NCI-H1105 (cell line): ENCODE measurements around the gene SUPT5H.

Experiments used
- DNase-seq: peaks from one replicate; lab custom pipeline; 2025; lab: John Stamatoyannopoulos, UW

Gene SUPT5H

DNA sequence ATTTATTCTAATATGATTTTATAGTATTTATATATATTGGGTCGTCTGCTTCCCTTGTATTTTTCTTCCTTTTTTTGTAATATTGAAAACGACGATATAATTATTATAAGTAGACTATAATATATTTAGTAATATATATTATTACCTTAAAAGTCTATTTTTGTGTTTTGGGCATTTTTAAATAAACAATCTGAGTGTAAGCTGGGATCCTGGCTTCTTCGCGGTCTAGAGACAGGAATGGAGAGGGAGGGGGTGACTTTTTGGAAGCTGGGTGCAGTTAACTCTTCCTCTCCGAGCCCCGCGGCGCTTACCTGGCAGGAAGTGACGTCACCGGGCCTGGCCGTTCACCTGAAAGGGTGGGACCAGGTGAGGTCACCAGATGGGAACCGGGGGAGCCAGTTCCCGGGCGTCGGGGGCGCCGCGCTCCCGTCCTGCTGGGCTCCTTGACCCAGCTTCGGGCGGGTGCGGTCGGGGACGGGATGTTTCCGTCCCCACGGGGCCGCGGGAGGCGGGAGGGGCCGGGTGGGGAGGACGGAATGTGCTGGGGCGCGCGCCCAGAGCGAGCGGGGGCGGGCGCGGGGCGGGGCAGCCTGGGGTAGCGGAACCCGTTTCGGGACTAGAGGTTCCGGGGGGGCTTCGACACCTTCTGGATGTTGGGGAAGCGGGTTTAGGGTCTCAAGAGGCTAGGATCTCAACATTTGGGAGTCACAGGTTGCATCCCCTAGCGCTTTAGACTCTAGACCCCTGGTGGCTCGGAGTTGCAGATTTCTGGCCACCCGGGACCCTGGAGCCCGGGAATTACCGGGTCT lies 36.0 kb upstream of the SUPT5H start:
- peak; percentile 98 for DNase-seq

DNA sequence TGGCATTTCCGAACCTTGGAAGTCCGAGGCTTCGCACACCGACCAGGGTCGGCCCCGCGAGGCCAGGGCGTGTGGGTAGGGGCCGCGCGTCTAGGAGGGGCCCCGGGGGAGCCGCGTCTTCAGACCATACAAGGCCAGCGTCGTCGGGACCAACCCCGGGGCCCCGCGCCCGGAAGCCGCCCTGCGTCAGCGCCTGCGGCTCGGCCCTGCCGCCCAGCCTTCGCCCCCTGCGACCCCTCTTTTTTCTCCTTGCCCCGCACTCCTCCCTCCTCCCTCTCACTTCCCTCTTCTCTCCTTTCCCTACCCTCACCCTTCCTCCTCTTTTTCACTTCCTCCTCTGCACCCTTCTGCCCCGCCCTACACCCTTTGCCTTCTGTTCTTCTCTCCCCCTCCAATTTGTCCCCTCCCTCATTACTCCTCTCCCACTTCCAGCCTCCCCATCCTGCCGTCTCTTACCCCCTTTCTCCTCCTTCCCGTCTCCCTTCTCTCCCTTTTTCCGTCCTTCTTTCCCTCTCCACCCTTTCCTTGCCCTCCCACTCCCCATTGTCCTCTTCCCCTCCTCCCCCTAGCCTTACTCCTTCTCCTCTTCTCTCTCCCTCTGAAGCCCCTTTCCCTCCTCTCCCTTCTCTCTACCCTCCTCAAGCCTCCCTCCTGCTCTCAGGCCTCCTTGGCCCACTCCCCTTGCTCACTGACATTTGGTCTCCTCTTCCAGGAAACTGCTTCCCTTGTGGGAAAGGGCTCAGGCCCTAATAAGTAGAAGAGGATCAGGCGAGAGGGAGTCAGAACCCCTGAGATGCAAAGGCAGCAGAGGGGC lies 35.2 kb upstream of the SUPT5H start:
- DNase-seq, result peak; percentile 28

DNA sequence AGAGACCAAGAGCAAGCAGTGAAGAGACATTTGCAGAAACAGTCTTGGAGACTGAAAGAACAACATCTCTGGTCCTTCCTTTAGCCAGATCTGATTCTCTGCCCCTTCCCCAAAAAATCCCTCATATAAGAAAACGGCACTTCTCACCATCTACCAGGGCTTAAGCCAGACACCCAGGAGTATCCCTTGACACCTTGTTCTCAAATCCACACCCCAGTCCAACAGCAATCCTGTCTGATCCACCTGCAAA lies 34.6 kb upstream of the SUPT5H start:
- no peak for DNase-seq

GRCh38 chr19:39411081-39411831 lies 34.1 kb upstream of the SUPT5H start:
- DNase-seq, result no peak

DNA sequence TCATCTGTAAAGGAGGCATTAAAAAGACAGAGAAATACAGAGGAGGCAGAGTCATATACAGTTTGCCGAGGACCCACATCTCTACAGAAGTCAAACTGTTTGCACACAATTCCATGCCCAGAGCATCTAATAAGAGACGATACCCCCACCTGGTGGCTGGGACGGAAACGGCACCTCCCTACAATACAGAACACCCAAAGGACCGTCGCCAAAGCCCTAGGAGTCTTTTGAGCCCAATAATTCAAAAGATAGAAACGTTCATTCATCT lies 33.6 kb upstream of the SUPT5H start:
- peak; percentile 84 for DNase-seq

GRCh38 chr19:39412100-39412866 lies 33.1 kb upstream of the SUPT5H start, which contains the start of gene PLEKHG2:
Gene PLEKHG2 (plus strand): TSS chr19:39412669. CDS start chr19:39414087, 1,418 bp downstream.
- DNase-seq, result peak; percentile 98

- DNase-seq, result no peak
These were observed 32.5 kb upstream of the SUPT5H start for GRCh38 chr19:39412867-39413271.

DNA sequence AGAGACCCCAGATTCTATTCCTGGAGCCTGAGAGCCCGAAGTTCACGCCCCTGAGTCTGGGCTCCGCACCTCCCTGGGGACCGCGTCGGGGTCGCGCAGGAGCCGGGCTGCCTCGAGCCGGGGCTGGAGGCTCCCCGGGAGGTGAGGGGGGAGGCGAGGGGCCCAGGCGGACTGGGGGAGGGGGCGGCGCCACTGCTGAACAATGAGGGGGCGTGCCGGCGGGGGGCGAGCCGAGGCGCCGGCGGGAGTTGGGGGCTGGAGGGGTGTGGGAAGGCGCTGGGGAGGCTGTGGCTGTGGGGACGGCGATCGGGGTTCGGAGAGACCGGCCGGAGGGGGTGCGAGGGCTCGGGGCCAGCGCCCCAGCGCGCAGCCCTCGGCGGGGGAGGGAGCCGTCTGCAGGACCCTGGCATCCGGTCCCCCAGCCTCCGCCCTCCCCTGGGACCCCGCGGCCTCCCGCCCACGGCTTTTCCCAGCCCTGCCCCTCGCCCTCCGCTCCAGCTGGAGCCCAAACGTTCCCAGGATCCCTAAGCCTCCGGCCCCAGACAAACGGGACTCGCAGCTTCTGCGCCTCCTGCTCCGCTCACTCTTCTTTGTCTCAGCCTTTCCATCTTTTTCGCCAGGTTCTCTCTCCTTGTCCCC lies 32.0 kb upstream of the SUPT5H start:
- peak; percentile 43 for DNase-seq

- DNase-seq, result no peak
These were observed 31.3 kb upstream of the SUPT5H start for GRCh38 chr19:39413911-39414608.

GRCh38 chr19:39415111-39416046 lies 30.0 kb upstream of the SUPT5H start:
- no peak for DNase-seq

GRCh38 chr19:39416152-39417120 lies 28.9 kb upstream of the SUPT5H start:
- DNase-seq, result no peak

DNA sequence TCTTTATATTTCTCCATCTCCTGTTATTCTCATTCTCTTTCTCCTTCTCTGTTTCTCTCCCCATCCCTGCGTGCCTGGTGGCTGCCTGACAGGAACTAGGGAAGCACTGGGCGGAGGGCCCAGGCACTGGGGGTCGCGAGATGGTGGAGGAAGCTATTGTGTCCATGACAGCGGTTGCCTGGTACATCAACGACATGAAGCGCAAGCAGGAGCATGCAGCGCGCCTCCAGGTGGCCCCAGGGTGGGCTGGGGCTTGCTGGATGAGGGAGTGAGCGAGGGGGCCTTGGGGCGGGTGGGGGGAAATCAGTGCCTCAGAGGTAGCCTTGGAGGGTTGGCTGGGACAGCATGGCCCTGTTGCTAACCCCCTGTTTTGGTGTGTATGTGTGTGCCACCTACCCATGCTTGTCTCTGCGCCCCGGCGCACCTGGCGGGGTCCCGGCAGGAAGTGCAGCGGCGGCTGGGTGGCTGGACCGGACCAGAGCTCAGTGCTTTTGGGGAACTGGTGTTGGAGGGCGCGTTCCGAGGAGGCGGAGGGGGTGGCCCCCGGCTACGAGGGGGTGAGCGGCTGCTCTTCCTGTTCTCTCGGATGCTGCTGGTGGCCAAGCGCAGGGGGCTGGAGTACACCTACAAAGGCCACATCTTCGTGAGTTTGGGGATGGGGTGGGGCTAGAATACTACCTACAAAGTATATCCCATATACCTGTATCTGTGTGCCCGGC lies 27.8 kb upstream of the SUPT5H start:
- DNase-seq, result no peak

GRCh38 chr19:39419003-39419402 lies 26.4 kb upstream of the SUPT5H start:
- no peak for DNase-seq

DNA sequence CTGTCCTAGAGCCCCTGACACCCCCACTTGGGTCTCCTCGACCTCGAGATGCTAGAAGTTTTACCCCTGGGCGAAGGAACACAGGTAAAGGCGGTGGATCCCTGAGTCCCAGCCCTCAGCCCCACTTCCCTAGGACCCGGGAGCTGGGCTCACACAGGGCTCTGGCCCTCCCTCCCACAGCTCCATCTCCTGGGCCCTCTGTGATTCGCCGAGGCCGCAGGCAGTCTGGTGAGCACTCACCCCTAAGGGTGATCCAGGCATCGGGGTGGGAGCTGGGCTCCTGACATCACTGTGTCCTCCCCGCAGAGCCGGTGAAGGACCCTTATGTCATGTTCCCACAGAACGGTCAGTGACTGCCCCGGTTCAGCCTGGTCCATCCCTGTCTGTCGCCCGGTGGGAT lies 24.6 kb upstream of the SUPT5H start:
- no peak for DNase-seq

DNA sequence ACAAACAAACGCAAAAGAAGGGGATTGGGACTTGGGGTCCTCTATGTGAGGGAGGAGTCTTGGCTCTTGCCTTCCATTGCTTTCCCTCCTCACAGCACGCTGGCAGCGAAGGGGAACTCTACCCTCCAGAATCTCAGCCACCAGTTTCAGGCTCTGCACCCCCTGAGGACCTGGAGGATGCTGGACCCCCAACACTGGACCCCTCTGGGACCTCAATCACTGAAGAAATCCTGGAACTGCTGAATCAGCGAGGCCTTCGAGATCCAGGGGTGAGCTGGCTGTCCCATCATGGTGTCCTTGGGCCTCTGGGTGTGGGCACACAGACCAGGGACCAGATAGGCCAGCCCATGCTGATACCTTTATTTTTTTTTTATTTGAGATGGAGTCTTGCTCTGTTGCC lies 23.4 kb upstream of the SUPT5H start:
- DNase-seq, result no peak

DNA sequence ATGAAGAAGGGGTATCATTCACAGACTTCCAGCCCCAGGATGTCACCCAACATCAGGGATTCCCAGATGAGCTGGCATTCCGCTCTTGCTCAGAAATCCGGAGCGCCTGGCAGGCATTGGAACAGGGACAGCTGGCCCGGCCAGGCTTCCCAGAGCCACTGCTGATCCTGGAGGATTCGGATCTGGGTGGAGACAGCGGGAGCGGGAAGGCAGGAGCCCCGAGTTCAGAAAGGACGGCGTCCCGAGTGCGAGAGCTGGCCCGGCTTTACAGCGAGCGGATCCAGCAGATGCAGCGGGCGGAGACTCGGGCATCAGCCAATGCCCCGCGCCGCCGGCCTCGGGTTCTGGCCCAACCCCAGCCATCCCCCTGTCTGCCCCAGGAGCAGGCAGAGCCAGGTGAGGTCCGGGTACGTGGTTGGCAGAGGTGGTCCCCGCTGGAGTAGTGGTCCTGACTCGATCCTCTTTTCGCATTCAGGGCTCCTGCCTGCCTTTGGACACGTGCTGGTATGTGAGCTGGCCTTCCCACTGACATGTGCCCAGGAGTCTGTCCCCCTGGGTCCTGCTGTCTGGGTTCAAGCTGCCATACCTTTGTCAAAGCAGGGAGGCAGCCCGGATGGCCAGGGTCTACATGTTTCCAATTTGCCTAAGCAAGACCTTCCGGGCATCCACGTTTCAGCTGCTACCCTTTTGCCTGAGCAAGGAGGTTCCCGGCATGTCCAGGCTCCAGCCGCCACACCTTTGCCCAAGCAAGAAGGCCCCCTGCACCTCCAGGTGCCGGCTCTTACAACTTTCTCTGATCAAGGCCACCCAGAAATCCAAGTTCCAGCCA lies 21.9 kb upstream of the SUPT5H start:
- DNase-seq, result no peak

- no peak for DNase-seq
These were observed 20.4 kb upstream of the SUPT5H start for GRCh38 chr19:39424934-39425333.
